ENCODE results near the gene PRODH2. TPM values are rescaled to one million over a fixed set of nuclear protein-coding genes. Genes with fewer than 3 reads are reported as not detected.

PRODH2 gene
- total and polyA plus RNA-seq, 2 of the 13 experiments (the other 11 are each of a cell fraction or from before 2014, with no cell fraction given), result 86.7 to 118 TPM

DNA sequence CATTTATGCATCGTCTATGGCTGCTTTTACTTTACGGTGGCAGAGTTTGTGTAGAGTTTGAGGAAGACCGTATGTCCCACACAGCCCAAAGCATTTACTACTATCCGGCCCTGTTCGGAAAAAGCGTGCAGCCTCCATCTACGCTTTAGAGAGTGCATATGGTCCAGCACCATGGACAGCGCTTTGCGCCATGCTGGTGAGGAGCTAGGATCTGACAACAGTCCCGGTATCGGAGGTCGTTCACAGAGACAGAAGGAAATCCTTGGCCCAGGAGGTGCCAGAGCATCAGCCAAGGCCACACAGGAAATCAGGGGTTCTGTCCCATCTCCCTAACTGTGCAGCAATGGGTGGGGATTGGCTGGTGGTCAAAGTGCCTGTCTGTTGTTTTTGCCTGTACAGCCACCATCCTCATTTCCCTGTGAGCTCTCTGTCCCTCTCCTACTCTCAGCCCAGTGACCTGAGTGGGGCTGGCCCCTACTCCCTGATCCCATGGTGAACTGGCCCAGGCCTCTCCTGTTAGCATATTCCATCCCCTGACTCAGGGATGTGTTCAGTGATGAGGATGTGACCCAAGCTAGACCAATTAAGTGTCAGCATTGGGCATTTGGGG, 16.2 kb upstream of the PRODH2 start (continued):
- TF ChIP-seq, protein P1, sequence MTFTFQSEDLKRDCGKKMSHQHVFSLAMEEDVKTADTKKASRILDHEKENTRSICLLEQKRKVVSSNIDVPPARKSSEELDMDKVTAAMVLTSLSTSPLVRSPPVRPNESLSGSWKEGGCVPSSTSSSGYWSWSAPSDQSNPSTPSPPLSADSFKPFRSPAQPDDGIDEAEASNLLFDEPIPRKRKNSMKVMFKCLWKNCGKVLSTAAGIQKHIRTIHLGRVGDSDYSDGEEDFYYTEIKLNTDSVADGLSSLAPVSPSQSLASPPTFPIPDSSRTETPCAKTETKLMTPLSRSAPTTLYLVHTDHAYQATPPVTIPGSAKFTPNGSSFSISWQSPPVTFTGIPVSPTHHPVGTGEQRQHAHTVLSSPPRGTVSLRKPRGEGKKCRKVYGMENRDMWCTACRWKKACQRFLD (CRISPR knock-in tag; IDR thresholded peaks at IDR 0.05; ENCODE audit: borderline replicate concordance), result peak; percentile 85; the same call in 1 of the 2 replicates
- TF ChIP-seq SAFB2 (CRISPR knock-in tag; IDR thresholded peaks at IDR 0.05; ENCODE audit: borderline replicate concordance, low read depth), result 0 out of 2 replicates have a peak, but pooled peaks have one; percentile 73
- no peak for TF ChIP-seq ZKSCAN1 (IDR thresholded peaks at IDR 0.05; ENCODE audit: low read length)
- TF ChIP-seq ZBTB2 (CRISPR knock-in tag; IDR thresholded peaks at IDR 0.05; ENCODE audit: low read depth), result peak; percentile 64; the same call in 1 of the 2 replicates
- no peak for TF ChIP-seq RBM22 (optimal IDR thresholded peaks at IDR 0.05; ENCODE audit: low read length)
- TF ChIP-seq, protein P2, sequence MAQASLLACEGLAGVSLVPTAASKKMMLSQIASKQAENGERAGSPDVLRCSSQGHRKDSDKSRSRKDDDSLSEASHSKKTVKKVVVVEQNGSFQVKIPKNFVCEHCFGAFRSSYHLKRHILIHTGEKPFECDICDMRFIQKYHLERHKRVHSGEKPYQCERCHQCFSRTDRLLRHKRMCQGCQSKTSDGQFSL (CRISPR knock-in tag; IDR thresholded peaks at IDR 0.05), result no peak
- no peak for TF ChIP-seq ZNF326 (CRISPR knock-in tag; IDR thresholded peaks at IDR 0.05; ENCODE audit: borderline replicate concordance)
- no peak for TF ChIP-seq MATR3 (CRISPR knock-in tag; IDR thresholded peaks at IDR 0.05)
- peak; percentile 95 for TF ChIP-seq SATB2 (CRISPR knock-in tag; IDR thresholded peaks at IDR 0.05)
- peak; percentile 70 for TF ChIP-seq ZFP91 (CRISPR knock-in tag; IDR thresholded peaks at IDR 0.05; ENCODE audit: borderline replicate concordance)
- TF ChIP-seq DNMT3B (CRISPR knock-in tag; conservative IDR thresholded peaks at IDR 0.05), result peak; percentile 99
- peak; percentile 62; the same call in 1 of the 2 replicates for TF ChIP-seq SOX5 (CRISPR knock-in tag; IDR thresholded peaks at IDR 0.05; ENCODE audit: borderline replicate concordance)
- TF ChIP-seq ZFP36L2 (CRISPR knock-in tag; IDR thresholded peaks at IDR 0.05), result peak; percentile 97
- no peak for TF ChIP-seq ZNF10 (CRISPR knock-in tag; IDR thresholded peaks at IDR 0.05; ENCODE audit: borderline replicate concordance, low read depth)
- TF ChIP-seq RXRB (CRISPR knock-in tag; IDR thresholded peaks at IDR 0.05; ENCODE audit: borderline replicate concordance), result peak; percentile 77
- peak; percentile 66; the same call in 1 of the 2 replicates for TF ChIP-seq ZC3H4 (CRISPR knock-in tag; IDR thresholded peaks at IDR 0.05; ENCODE audit: borderline replicate concordance)
- TF ChIP-seq ATRX (CRISPR knock-in tag; IDR thresholded peaks at IDR 0.05; ENCODE audit: borderline replicate concordance), result no peak
- no peak for TF ChIP-seq RFX1 (IDR thresholded peaks at IDR 0.05)
- no peak for TF ChIP-seq SSRP1 (CRISPR knock-in tag; IDR thresholded peaks at IDR 0.05)
- peak; percentile 68 for TF ChIP-seq TBX2 (CRISPR knock-in tag; IDR thresholded peaks at IDR 0.05; ENCODE audit: borderline replicate concordance)
- TF ChIP-seq SNAPC5 (CRISPR knock-in tag; IDR thresholded peaks at IDR 0.05; ENCODE audit: borderline replicate concordance), result peak; percentile 84; the same call in 1 of the 2 replicates
- peak; percentile 79; the same call in 1 of the 2 replicates for TF ChIP-seq NFE2L1 (CRISPR knock-in tag; IDR thresholded peaks at IDR 0.05; ENCODE audit: borderline replicate concordance)
- peak; percentile 89 for TF ChIP-seq ZNF12 (CRISPR knock-in tag; IDR thresholded peaks at IDR 0.05)
- TF ChIP-seq ZKSCAN5 (CRISPR knock-in tag; IDR thresholded peaks at IDR 0.05), result no peak
- TF ChIP-seq DDIT3 (CRISPR knock-in tag; IDR thresholded peaks at IDR 0.05), result no peak
- peak; percentile 69 for TF ChIP-seq ZNF652 (CRISPR knock-in tag; IDR thresholded peaks at IDR 0.05; ENCODE audit: borderline replicate concordance, low read depth)
- peak; percentile 99 for TF ChIP-seq BORCS8-MEF2B (CRISPR knock-in tag; IDR thresholded peaks at IDR 0.05)
